BJ (cell line): ENCODE data around the gene CBX3. TPM values are rescaled to one million over a fixed set of nuclear protein-coding genes. Genes with fewer than 3 reads are reported as not detected.

Experiments
- CTCF ChIA-PET: fragments of 350-600 bp; formaldehyde crosslinking; extraction: SDS; loops from one replicate; lab custom pipeline; 2021; ENCODE audit warnings: antibody characterized with exemption, inconsistent platforms; lab: Yijun Ruan, JAX
- POLR2A ChIA-PET: fragments of 300-600 bp; sonication (Branson Sonifier 250); formaldehyde crosslinking; extraction: SDS; loops from one replicate; lab custom pipeline; 2021; ENCODE audit warnings: antibody characterized with exemption; lab: Charles Lee
- DNase-seq: peaks from one replicate; pipeline ENCODE4 v3.0.0-alpha.2; 2011; ENCODE audit warnings: low read depth
- H3K27me3 ChIP-seq: 2 replicates; pipeline ENCODE4 v1.6.0; 2011; ENCODE audit warnings: low read length; ENCODE audit not compliant: control insufficient read depth, insufficient read depth
- H3K36me3 ChIP-seq: 2 replicates; pipeline ENCODE4 v1.5.1; 2011; ENCODE audit warnings: low read length; ENCODE audit not compliant: control insufficient read depth, insufficient read depth
- H3K4me3 ChIP-seq: 2 replicates; pipeline ENCODE4 v1.5.1; 2011; ENCODE audit warnings: low read depth, mild to moderate bottlenecking, control low read depth, low read length
- polyA plus RNA-seq: library from polyadenylated mRNA; depleted of rRNA; stranded (reverse); fragments of >200 nt; gene quantifications from 2 replicates; pipeline ENCODE4 v1.2.3, GENCODE V29; 2011
- TF ChIP-seq, protein P1 (sequence below): IDR thresholded peaks from 2 replicates; pipeline ENCODE4 v1.5.1; 2011; ENCODE audit warnings: low read depth, mild to moderate bottlenecking, control low read depth, inconsistent platforms, low read length, moderate library complexity; ENCODE audit not compliant: insufficient read depth

CBX3 gene
- polyA plus RNA-seq, 1 experiment: 37.0 TPM

DNA sequence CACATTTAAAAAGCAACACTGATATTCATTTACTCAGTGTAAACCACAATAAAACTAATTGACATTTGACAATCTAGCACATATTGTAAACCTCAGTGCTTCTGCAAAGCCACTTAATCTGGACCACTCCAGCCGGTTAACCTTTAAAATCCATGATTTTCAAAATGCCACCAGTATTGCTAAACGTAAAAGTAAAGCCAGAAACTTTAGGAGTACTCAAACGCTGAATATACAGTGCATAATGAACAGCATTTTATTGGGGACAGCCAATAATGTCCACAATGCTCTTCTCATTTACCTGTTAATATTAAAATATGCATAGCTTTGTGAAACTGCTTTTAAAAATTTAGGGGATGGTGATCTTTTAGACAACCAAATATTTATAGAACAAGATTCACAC lies 11.8 kb upstream of the CBX3 start:
- CTCF ChIA-PET: interaction anchor here (2.3 to 3.6 kb wide), 2 partner anchors 8 to 99 kb away, joined by 10 to 28 read pairs; no protein-coding TSS in a partner anchor
- POLR2A ChIA-PET: no interaction called here
- no peak for DNase-seq
- H3K4me3 ChIP-seq: no peak overlapping the region
- H3K36me3 ChIP-seq: peaks cover 13% of the 10 kb centered on the region
- TF ChIP-seq, protein P1, sequence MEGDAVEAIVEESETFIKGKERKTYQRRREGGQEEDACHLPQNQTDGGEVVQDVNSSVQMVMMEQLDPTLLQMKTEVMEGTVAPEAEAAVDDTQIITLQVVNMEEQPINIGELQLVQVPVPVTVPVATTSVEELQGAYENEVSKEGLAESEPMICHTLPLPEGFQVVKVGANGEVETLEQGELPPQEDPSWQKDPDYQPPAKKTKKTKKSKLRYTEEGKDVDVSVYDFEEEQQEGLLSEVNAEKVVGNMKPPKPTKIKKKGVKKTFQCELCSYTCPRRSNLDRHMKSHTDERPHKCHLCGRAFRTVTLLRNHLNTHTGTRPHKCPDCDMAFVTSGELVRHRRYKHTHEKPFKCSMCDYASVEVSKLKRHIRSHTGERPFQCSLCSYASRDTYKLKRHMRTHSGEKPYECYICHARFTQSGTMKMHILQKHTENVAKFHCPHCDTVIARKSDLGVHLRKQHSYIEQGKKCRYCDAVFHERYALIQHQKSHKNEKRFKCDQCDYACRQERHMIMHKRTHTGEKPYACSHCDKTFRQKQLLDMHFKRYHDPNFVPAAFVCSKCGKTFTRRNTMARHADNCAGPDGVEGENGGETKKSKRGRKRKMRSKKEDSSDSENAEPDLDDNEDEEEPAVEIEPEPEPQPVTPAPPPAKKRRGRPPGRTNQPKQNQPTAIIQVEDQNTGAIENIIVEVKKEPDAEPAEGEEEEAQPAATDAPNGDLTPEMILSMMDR: no peak
- no peaks in the 10 kb centered on the region for H3K27me3 ChIP-seq

DNA sequence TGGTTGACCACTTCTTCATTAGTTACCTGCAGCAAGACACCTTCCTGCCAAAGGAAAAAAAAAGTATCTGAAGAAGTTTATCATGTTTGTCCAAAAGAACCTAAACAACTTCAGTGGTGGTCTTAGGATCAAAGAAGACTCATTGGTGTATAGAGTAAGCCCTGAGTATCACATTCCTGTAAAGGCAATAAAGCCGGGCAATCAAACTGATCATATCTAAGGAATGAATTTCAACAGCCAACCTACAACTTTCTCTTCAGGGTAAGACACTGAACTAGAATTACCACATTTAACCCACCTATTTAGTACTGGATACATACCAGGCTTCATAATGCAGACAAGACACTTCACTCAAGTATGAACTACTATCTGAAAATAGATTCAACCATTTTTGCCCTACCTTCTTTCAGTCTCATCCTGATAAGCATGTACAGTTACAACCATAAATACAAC lies 11.1 kb upstream of the CBX3 start:
- POLR2A ChIA-PET: no interaction called here

DNA sequence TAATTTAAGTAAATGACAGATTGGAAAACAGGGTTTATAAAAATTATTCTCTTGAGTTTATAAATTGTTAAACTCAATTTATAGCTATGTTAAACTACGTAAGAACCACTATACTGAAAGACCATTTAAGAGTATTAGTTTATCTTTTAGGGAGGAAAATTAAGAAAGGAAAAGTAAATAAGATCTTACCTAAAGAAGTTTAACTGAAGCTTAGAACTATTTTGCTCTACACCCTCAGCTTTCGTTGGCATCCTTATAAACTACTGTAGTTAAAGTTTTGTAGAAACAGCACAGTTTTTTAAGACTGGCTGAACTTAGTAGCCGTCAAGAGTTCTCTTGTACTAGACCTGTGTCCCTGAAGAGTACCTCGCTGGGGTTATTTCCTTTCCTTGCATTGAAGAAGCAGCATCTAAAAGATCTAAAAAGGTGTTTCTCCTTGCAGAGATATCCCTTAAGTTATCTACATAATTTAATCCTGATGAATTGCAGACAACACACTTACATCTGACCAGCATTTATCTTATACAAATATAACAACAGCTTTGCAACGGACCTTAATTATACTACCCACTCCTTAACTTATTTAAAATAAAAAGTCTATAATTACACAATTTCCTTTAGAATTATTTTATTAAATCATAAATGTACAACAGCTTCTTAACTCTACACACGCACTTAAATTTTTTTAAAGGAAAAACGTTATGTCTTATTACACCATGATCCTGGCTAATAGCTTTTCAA lies 10.1 kb upstream of the CBX3 start:
- H3K4me3 ChIP-seq: no peak overlapping the region
- ChIA-PET POLR2A (no interaction called here), CTCF (interaction anchor here (1.0 to 1.2 kb wide), 2 partner anchors 37 to 101 kb away, joined by 3 read pairs; no protein-coding TSS in a partner anchor)
- peaks cover 18% of the 10 kb centered on the region for H3K36me3 ChIP-seq
- TF ChIP-seq, protein P1: no peak
- H3K27me3 ChIP-seq: no peaks in the 10 kb centered on the region
- no peak for DNase-seq

More for the DNA sequence above, 11.1 kb upstream of the CBX3 start:
- Histone ChIP-seq H3K36me3 (peaks cover 16% of the 10 kb centered on the region), H3K27me3 (no peaks in the 10 kb centered on the region), H3K4me3 (no peak overlapping the region)
- DNase-seq: no peak
- TF ChIP-seq, protein P1: no peak
- CTCF ChIA-PET: no interaction called here

DNA sequence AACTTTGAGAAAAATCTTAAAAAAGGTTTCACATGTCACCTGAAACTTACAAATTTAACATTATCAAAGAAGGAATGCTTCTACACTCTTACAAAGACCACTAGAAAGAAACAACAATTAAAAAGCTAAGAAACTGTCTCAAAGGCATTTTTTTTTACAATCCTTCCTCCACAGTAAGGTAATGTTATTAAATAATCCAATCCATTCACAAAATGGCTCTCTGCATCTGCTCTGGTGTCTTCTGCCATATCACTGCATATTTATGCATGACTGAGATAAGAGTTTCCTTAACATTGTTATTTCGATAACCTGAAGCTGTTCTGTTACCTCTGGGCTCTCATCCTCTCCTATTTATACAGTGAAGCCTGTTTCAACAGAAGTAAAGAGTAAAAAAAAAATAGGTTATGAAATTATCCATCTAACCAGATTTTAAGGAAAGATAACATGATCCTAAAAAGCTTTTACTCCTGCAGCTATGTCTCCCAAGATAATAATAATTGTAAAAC lies 9.5 kb upstream of the CBX3 start:
- ChIA-PET CTCF (interaction anchor here (0.7 to 1.2 kb wide), 3 partner anchors 28 to 101 kb away, joined by 3 read pairs; no protein-coding TSS in a partner anchor), POLR2A (interaction anchor here (0.6 kb wide), 1 partner anchor 1548 kb away, joined by 4 read pairs; no protein-coding TSS in a partner anchor)
- no peaks in the 10 kb centered on the region for H3K27me3 ChIP-seq
- H3K4me3 ChIP-seq: no peak overlapping the region
- no peak for DNase-seq
- TF ChIP-seq, protein P1: no peak
- H3K36me3 ChIP-seq: peaks cover 18% of the 10 kb centered on the region

DNA sequence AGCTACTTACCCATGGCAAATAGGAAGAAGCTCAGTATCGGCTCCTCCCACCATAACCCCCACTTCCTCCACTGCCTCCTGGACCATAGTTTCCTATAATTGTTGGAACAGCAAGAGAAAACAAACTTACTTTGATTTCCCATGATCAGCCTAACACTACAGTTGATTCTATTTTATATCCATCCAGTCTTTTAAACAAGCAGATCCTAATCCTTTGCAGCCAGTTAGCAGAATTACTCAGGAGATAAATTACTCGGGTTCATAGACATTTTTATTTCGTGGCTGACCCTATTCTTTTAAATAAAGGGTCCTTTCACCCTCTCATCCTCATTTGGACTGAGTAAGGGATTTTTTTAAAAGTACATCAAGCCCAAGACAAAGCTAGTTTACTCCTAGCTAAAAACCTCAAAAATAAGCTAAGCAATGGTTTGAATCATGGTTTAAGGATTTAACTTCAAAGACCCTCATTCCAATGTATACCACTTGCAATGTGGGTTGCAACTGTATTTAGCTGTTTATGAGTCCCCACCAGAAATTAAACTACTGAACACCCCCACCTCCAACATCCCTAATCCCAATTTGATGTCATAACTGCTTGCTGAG lies 9.0 kb upstream of the CBX3 start:
- no peak overlapping the region for H3K4me3 ChIP-seq
- peaks cover 19% of the 10 kb centered on the region for H3K36me3 ChIP-seq
- ChIA-PET POLR2A (interaction anchor here (0.6 to 1.1 kb wide), 3 partner anchors 14 to 1548 kb away, joined by 3 to 7 read pairs (median 4); no protein-coding TSS in a partner anchor), CTCF (interaction anchor here (0.7 to 1.9 kb wide), 5 partner anchors 11 to 173 kb away, joined by 3 to 5 read pairs (median 3); no protein-coding TSS in a partner anchor)
- no peaks in the 10 kb centered on the region for H3K27me3 ChIP-seq
- TF ChIP-seq, protein P1: no peak
- DNase-seq: no peak
